H1 (cell line): Measurements from ENCODE around the gene C19orf38. TPM values are rescaled to one million over a fixed set of nuclear protein-coding genes. Genes with fewer than 3 reads are reported as not detected.

ENCODE experiments used
- FOSL1 ChIP-seq: IDR thresholded peaks from 2 replicates; pipeline ENCODE4 v1.6.1; 2011; ENCODE audit warnings: mild to moderate bottlenecking, low read depth, low read length, moderate library complexity; ENCODE audit not compliant: insufficient read depth
- POLR2AphosphoS5 ChIP-seq: IDR thresholded peaks from 2 replicates; pipeline ENCODE4 v1.6.1; 2011; ENCODE audit warnings: low read depth, low read length
- polyA plus RNA-seq, 7 experiments: library from polyadenylated mRNA; depleted of rRNA in 3 of 7; stranded (reverse) in 5 of 7; unstranded in 2 of 7; fragments of >200 nt in 5 of 7; fragments of 200-250 nt in 2 of 7; gene quantifications; 1 replicate in 5 of 7; 2 replicates in 1 of 7; 4 replicates in 1 of 7; pipeline versions ENCODE4 v1.2.1 to v1.2.3, GENCODE V29; 2011 to 2013; ENCODE audit warnings: missing spikeins in 2 of 7, mixed read lengths in 2 of 7
- total RNA-seq: library from RNA; stranded (reverse); fragmentation: NEBNext Ultra II Directional; extraction: Animal tissue kit (Norgen Biotek cat#: 25700); gene quantifications from 2 replicates; pipeline ENCODE4 v1.2.1, GENCODE V29; 2021

The C19orf38 gene
- total and polyA plus RNA-seq, 2 of the 8 experiments (the other 6 are each of a cell fraction or from before 2014, with no cell fraction given): 0.53 TPM; not detected in 1

- TF ChIP-seq FOSL1 (no peak), POLR2AphosphoS5 (no peak)
Observed at GRCh38 chr19:10889880-10890279, 41.7 kb downstream of the C19orf38 start (continued).
